Loucy (cell line): ENCODE measurements around the gene DPP4.

Experiments used
- CTCF ChIP-seq: fragments of 200-600 bp; sonication (generic); conservative IDR thresholded peaks from 2 replicates; pipeline ENCODE4 v1.5.1; 2014; ENCODE audit warnings: mild to moderate bottlenecking, antibody characterized with exemption, low read length
- EZH2phosphoT487 ChIP-seq: fragments of 200-600 bp; IDR thresholded peaks from 2 replicates; pipeline ENCODE4 v1.6.1; 2018; ENCODE audit warnings: antibody characterized with exemption, mild to moderate bottlenecking, moderate library complexity, borderline replicate concordance

GRCh38 chr2:162092658-162093556, 18.9 kb upstream of the DPP4 start:
- TF ChIP-seq EZH2phosphoT487, result no peak
- TF ChIP-seq CTCF, result no peak
